Smooth muscle cell (in vitro differentiated cells): ENCODE data around the gene MYO1D. TPM values are rescaled to one million over a fixed set of nuclear protein-coding genes. Genes with fewer than 3 reads are reported as not detected.
A peak's percentile ranks its signal among the peaks of the same experiment; 100 is the strongest.

Source experiments
- DNase-seq: peaks from one replicate; lab custom pipeline; 2025; ENCODE audit not compliant: unreplicated experiment; lab: John Stamatoyannopoulos, UW
- H2AFZ ChIP-seq: fragments of 200-600 bp; sonication (generic); 2 replicates; pipeline ENCODE4 v1.6.0; 2016; ENCODE audit warnings: antibody characterized with exemption, low read depth, mild to moderate bottlenecking
- H3F3A ChIP-seq: fragments of 200-600 bp; sonication (generic); 2 replicates; pipeline ENCODE4 v1.6.0; 2017; ENCODE audit warnings: antibody characterized with exemption, low read depth
- H3K27ac ChIP-seq: fragments of 200-600 bp; sonication (generic); 2 replicates; pipeline ENCODE4 v1.5.1; 2016; ENCODE audit warnings: low read depth, mild to moderate bottlenecking
- H3K27me3 ChIP-seq: fragments of 200-600 bp; sonication (generic); 2 replicates; pipeline ENCODE4 v1.6.1; 2016; ENCODE audit warnings: low read depth, mild to moderate bottlenecking
- H3K36me3 ChIP-seq: fragments of 200-600 bp; sonication (generic); 2 replicates; pipeline ENCODE4 v1.5.1; 2016; ENCODE audit warnings: low read depth
- H3K4me1 ChIP-seq: fragments of 200-600 bp; sonication (generic); 2 replicates; pipeline ENCODE4 v1.5.1; 2016; ENCODE audit warnings: low read depth
- H3K4me2 ChIP-seq: fragments of 200-600 bp; sonication (generic); 2 replicates; pipeline ENCODE4 v1.6.0; 2016; ENCODE audit warnings: mild to moderate bottlenecking
- H3K4me3 ChIP-seq: fragments of 200-600 bp; sonication (generic); 2 replicates; pipeline ENCODE4 v1.5.1; 2016; ENCODE audit warnings: mild to moderate bottlenecking
- H3K79me2 ChIP-seq: fragments of 200-600 bp; sonication (generic); 2 replicates; pipeline ENCODE4 v1.6.0; 2016; ENCODE audit warnings: low read depth, mild to moderate bottlenecking
- H3K9ac ChIP-seq: fragments of 200-600 bp; sonication (generic); 2 replicates; pipeline ENCODE4 v1.6.0; 2016; ENCODE audit warnings: low read depth
- H3K9me3 ChIP-seq: fragments of 200-600 bp; sonication (generic); replicated peaks from 2 replicates; pipeline ENCODE4 v1.5.1; 2016; ENCODE audit warnings: low read depth
- H4K20me1 ChIP-seq: fragments of 200-600 bp; sonication (generic); 2 replicates; pipeline ENCODE4 v1.6.0; 2016; ENCODE audit warnings: low read depth
- WGBS: methylation state at CpG from one replicate; pipeline ENCODE4 v1.1.7; 2016; ENCODE audit warnings: low lambda C conversion rate; 5-methylcytosine and 5-hydroxymethylcytosine counted together
- polyA plus RNA-seq: library from polyadenylated mRNA; unstranded; fragments of >200 nt; fragmentation: Nextera tagmentation; extraction: Ambion mirVana; gene quantifications from 2 replicates; pipeline ENCODE4 v1.2.1, GENCODE V29; 2016
- total RNA-seq: library from RNA; depleted of rRNA; stranded (reverse); fragments of >200 nt; gene quantifications from 2 replicates; pipeline ENCODE4 v1.2.3, GENCODE V29; 2014
- TF ChIP-seq, protein P1 (sequence below): fragments of 200-600 bp; sonication (generic); IDR thresholded peaks from 2 replicates; pipeline ENCODE4 v1.5.1; 2017; ENCODE audit warnings: borderline replicate concordance, mild to moderate bottlenecking, antibody characterized with exemption; ENCODE audit not compliant: insufficient read depth, poor library complexity, severe bottlenecking

The MYO1D gene
- total and polyA plus RNA-seq, 2 experiments from 2014 or later, result 13.9 to 35.7 TPM

DNA sequence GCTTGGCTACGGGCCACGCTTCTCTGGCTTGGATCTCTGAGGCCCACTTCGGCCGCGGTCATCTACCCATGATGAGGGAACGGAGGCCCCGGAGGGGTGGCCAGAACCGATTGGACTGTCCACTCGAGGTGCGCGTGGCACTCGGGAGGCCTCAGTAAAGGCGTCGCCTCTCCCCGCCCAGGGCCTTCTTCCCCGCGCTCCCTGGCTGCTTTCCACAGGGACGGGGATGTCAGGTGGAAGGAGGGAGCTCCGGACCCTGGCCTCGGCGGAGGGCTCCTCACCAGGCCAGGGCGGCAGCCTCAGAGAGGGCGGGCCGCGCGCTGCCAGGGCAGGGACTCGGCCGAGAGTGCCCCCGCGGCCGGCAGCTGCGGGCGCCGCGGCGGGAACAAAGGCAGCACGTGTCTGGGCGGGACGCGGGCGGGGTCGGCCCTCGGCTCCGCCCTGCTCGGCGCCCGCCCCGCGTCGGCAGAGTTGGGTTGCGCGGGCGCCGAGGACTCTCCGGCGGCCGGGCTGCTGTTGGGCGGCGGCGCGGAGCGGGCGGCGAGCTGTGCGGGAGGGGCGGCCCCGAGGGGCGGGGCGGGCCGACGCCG, 390.7 kb downstream of the MYO1D start:
- H3K27me3 ChIP-seq, result no peaks in the 10 kb centered on the region
- peaks cover 9% of the 10 kb centered on the region for H3F3A ChIP-seq
- no peak overlapping the region for H2AFZ ChIP-seq
- TF ChIP-seq, protein P1, sequence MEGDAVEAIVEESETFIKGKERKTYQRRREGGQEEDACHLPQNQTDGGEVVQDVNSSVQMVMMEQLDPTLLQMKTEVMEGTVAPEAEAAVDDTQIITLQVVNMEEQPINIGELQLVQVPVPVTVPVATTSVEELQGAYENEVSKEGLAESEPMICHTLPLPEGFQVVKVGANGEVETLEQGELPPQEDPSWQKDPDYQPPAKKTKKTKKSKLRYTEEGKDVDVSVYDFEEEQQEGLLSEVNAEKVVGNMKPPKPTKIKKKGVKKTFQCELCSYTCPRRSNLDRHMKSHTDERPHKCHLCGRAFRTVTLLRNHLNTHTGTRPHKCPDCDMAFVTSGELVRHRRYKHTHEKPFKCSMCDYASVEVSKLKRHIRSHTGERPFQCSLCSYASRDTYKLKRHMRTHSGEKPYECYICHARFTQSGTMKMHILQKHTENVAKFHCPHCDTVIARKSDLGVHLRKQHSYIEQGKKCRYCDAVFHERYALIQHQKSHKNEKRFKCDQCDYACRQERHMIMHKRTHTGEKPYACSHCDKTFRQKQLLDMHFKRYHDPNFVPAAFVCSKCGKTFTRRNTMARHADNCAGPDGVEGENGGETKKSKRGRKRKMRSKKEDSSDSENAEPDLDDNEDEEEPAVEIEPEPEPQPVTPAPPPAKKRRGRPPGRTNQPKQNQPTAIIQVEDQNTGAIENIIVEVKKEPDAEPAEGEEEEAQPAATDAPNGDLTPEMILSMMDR, result no peak
- no peak overlapping the region for H3K27ac ChIP-seq
- peak overlapping the region; percentile 48 for H3K4me3 ChIP-seq
- H3K4me2 ChIP-seq, result peak overlapping the region; percentile 84
- H4K20me1 ChIP-seq, result peaks cover 34% of the 10 kb centered on the region
- DNase-seq, result no peak
- H3K79me2 ChIP-seq, result no peaks in the 10 kb centered on the region
- H3K9ac ChIP-seq, result peak overlapping the region; percentile 31
- WGBS, result 21% methylated on average over 34 of the region's 72 CpGs
- H3K36me3 ChIP-seq, result no peaks in the 10 kb centered on the region
- H3K9me3 ChIP-seq, result no peaks in the 10 kb centered on the region
- peaks cover 21% of the 10 kb centered on the region for H3K4me1 ChIP-seq

GRCh38 chr17:32485261-32486110, 391.4 kb downstream of the MYO1D start:
- DNase-seq, result no peak
- Histone ChIP-seq H2AFZ (no peak overlapping the region), H3K79me2 (no peaks in the 10 kb centered on the region), H3K4me3 (peak overlapping the region; percentile 48), H3K9ac (no peak overlapping the region), H3K9me3 (no peaks in the 10 kb centered on the region), H3K27ac (no peak overlapping the region), H3F3A (peaks cover 9% of the 10 kb centered on the region), H3K4me1 (peaks cover 21% of the 10 kb centered on the region), H3K27me3 (no peaks in the 10 kb centered on the region), H3K4me2 (peak overlapping the region; percentile 84), H3K36me3 (no peaks in the 10 kb centered on the region), H4K20me1 (peaks cover 34% of the 10 kb centered on the region)
- TF ChIP-seq, protein P1, result no peak
- 83% methylated on average over 12 of the region's 12 CpGs for WGBS

- no peak overlapping the region for H2AFZ ChIP-seq
- peaks cover 21% of the 10 kb centered on the region for H3K4me1 ChIP-seq
- H3K4me2 ChIP-seq, result no peak overlapping the region
- H3K9ac ChIP-seq, result no peak overlapping the region
- H3F3A ChIP-seq, result peaks cover 9% of the 10 kb centered on the region
- H3K27ac ChIP-seq, result no peak overlapping the region
- H3K4me3 ChIP-seq, result no peak overlapping the region
- no peaks in the 10 kb centered on the region for H3K9me3 ChIP-seq
- DNase-seq, result no peak
- no peaks in the 10 kb centered on the region for H3K27me3 ChIP-seq
- TF ChIP-seq, protein P1, result no peak
- H3K36me3 ChIP-seq, result no peaks in the 10 kb centered on the region
- peaks cover 26% of the 10 kb centered on the region for H4K20me1 ChIP-seq
- no peaks in the 10 kb centered on the region for H3K79me2 ChIP-seq
- 96% methylated on average over 11 of the region's 11 CpGs for WGBS
These were observed 392.3 kb downstream of the MYO1D start for GRCh38 chr17:32484628-32485027.

DNA sequence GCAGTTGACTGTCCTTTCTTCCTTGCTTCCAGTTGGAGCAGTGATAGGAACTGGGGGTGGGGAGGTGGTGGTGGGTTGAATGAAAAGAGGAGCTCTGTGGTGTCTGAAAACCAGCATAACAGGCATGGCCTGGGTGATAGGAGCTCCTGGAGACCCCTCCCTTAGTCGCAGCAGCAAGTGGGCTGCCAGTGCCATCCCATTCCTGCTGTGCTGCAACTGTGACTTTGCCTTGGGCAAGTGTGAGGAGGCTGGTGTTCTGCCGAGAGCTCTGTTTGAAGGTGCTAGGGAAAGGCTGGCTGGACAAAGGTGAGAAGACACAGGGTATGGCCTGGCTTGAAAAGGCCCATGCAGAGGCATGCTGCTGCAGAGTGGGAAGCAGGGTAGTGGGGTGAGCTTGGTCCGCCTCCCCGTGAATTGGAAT, 392.9 kb downstream of the MYO1D start:
- Histone ChIP-seq H3K4me3 (no peak overlapping the region), H3K4me1 (peaks cover 21% of the 10 kb centered on the region), H3F3A (peaks cover 9% of the 10 kb centered on the region), H3K79me2 (no peaks in the 10 kb centered on the region), H3K9me3 (no peaks in the 10 kb centered on the region), H3K27me3 (no peaks in the 10 kb centered on the region), H3K4me2 (no peak overlapping the region), H3K9ac (no peak overlapping the region), H3K27ac (no peak overlapping the region), H2AFZ (no peak overlapping the region), H4K20me1 (peaks cover 20% of the 10 kb centered on the region), H3K36me3 (no peaks in the 10 kb centered on the region)
- 82% methylated on average over 4 of the region's 4 CpGs for WGBS
- TF ChIP-seq, protein P1, result no peak
- no peak for DNase-seq
